MM.1S (cell line): Measurements from ENCODE around the gene UGT1A1.

Experiments used
- DNase-seq: peaks from one replicate; pipeline ENCODE4 v3.0.0-alpha.2; 2015
- H2AFZ ChIP-seq: fragments of 300-600 bp; sonication (generic); 2 replicates; pipeline ENCODE4 v1.6.0; 2016; ENCODE audit warnings: antibody characterized with exemption, low read length
- H3F3A ChIP-seq: fragments of 300-600 bp; sonication (generic); 2 replicates; pipeline ENCODE4 v1.6.1; 2016; ENCODE audit warnings: mild to moderate bottlenecking, antibody characterized with exemption, low read length, moderate library complexity, mixed read lengths; ENCODE audit not compliant: insufficient read depth
- H3K27ac ChIP-seq: fragments of 300-600 bp; sonication (generic); 2 replicates; pipeline ENCODE4 v1.5.1; 2016; ENCODE audit warnings: mild to moderate bottlenecking, low read length
- H3K27me3 ChIP-seq: fragments of 300-600 bp; sonication (generic); replicated peaks from 2 replicates; pipeline ENCODE4 v1.6.0; 2016; ENCODE audit warnings: low read length; ENCODE audit not compliant: insufficient read depth
- H3K36me3 ChIP-seq: fragments of 300-600 bp; sonication (generic); replicated peaks from 2 replicates; pipeline ENCODE4 v1.6.1; 2016; ENCODE audit warnings: mild to moderate bottlenecking, low read length, mixed read lengths; ENCODE audit not compliant: insufficient read depth
- H3K4me1 ChIP-seq: fragments of 300-600 bp; sonication (generic); 2 replicates; pipeline ENCODE4 v1.6.1; 2016; ENCODE audit warnings: low read length, mixed read lengths
- H3K4me2 ChIP-seq: fragments of 300-600 bp; sonication (generic); 2 replicates; pipeline ENCODE4 v1.6.0; 2016; ENCODE audit warnings: low read depth, low read length
- H3K4me3 ChIP-seq: fragments of 300-600 bp; sonication (generic); 2 replicates; pipeline ENCODE4 v1.5.1; 2016; ENCODE audit warnings: low read length, mixed read lengths
- H3K79me2 ChIP-seq: fragments of 300-600 bp; sonication (generic); 2 replicates; pipeline ENCODE4 v1.6.1; 2016; ENCODE audit warnings: mixed run types, low read length, mixed read lengths
- H3K9ac ChIP-seq: fragments of 300-600 bp; sonication (generic); 2 replicates; pipeline ENCODE4 v1.6.1; 2016; ENCODE audit warnings: low read length, mixed read lengths
- H3K9me2 ChIP-seq: fragments of 300-600 bp; sonication (generic); replicated peaks from 2 replicates; pipeline ENCODE4 v1.6.1; 2016; ENCODE audit warnings: mild to moderate bottlenecking, low read length, mixed read lengths; ENCODE audit not compliant: insufficient read depth
- H3K9me3 ChIP-seq: fragments of 300-600 bp; sonication (generic); replicated peaks from 2 replicates; pipeline ENCODE4 v1.6.1; 2016; ENCODE audit warnings: mild to moderate bottlenecking, low read length, mixed read lengths; ENCODE audit not compliant: insufficient read depth
- H4K20me1 ChIP-seq: fragments of 300-600 bp; sonication (generic); 2 replicates; pipeline ENCODE4 v1.6.1; 2016; ENCODE audit warnings: mild to moderate bottlenecking, low read length, moderate library complexity, mixed read lengths; ENCODE audit not compliant: insufficient read depth
- EZH2 ChIP-seq: fragments of 300-600 bp; sonication (generic); optimal IDR thresholded peaks from 2 replicates; pipeline ENCODE3; 2017; ENCODE audit warnings: low read depth, mild to moderate bottlenecking, antibody characterized with exemption, low read length, mixed read lengths
- EZH2phosphoT487 ChIP-seq: fragments of 300-600 bp; sonication (generic); IDR thresholded peaks from 2 replicates; pipeline ENCODE4 v1.6.1; 2018; ENCODE audit warnings: antibody characterized with exemption, low read length
- TF ChIP-seq, protein P1 (sequence below): fragments of 300-600 bp; sonication (generic); IDR thresholded peaks from 2 replicates; pipeline ENCODE4 v1.5.1; 2016; ENCODE audit warnings: antibody characterized with exemption, low read length, mixed read lengths

UGT1A1 gene

GRCh38 chr2:233713262-233713615, 46.8 kb upstream of the UGT1A1 start:
- Histone ChIP-seq H3K4me2 (no peak overlapping the region), H2AFZ (no peak overlapping the region), H3K79me2 (no peaks in the 10 kb centered on the region), H3K9me3 (no peaks in the 10 kb centered on the region), H3K27me3 (no peaks in the 10 kb centered on the region), H3K9me2 (no peaks in the 10 kb centered on the region), H3K36me3 (no peaks in the 10 kb centered on the region), H3K9ac (no peak overlapping the region), H3K4me1 (no peaks in the 10 kb centered on the region), H3F3A (no peaks in the 10 kb centered on the region), H4K20me1 (no peaks in the 10 kb centered on the region), H3K4me3 (no peak overlapping the region), H3K27ac (no peak overlapping the region)
- TF ChIP-seq, protein P1, sequence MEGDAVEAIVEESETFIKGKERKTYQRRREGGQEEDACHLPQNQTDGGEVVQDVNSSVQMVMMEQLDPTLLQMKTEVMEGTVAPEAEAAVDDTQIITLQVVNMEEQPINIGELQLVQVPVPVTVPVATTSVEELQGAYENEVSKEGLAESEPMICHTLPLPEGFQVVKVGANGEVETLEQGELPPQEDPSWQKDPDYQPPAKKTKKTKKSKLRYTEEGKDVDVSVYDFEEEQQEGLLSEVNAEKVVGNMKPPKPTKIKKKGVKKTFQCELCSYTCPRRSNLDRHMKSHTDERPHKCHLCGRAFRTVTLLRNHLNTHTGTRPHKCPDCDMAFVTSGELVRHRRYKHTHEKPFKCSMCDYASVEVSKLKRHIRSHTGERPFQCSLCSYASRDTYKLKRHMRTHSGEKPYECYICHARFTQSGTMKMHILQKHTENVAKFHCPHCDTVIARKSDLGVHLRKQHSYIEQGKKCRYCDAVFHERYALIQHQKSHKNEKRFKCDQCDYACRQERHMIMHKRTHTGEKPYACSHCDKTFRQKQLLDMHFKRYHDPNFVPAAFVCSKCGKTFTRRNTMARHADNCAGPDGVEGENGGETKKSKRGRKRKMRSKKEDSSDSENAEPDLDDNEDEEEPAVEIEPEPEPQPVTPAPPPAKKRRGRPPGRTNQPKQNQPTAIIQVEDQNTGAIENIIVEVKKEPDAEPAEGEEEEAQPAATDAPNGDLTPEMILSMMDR = no peak
- TF ChIP-seq EZH2 = no peak
- TF ChIP-seq EZH2phosphoT487 = no peak
- no peak for DNase-seq

DNA sequence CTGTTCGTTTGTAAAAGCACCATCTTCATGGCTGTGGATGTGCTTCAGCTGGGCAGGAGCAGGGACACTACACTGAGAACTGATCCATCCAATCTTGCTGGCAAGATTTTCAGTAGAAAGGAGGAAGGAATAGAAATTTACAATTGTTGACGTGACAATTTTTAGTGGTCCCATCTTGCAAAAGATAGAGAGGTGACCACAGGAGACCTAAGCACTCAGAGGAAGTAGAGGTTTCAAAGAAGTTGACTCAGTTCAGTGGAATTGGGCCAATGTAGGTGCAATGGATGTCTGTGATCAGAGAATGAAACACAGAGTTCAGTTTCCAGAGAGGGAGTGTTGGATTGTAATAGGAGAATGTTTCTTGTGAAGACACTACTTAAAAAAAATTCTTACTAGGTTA, 45.9 kb upstream of the UGT1A1 start:
- Histone ChIP-seq H3K36me3 (no peaks in the 10 kb centered on the region), H3K9me2 (no peaks in the 10 kb centered on the region), H3K27me3 (no peaks in the 10 kb centered on the region), H4K20me1 (no peaks in the 10 kb centered on the region), H3K4me2 (no peak overlapping the region), H2AFZ (no peak overlapping the region), H3K4me1 (no peaks in the 10 kb centered on the region), H3F3A (no peaks in the 10 kb centered on the region), H3K9me3 (no peaks in the 10 kb centered on the region), H3K9ac (no peak overlapping the region), H3K4me3 (no peak overlapping the region), H3K79me2 (no peaks in the 10 kb centered on the region), H3K27ac (no peak overlapping the region)
- TF ChIP-seq, protein P1 = no peak
- no peak for TF ChIP-seq EZH2phosphoT487
- TF ChIP-seq EZH2 = no peak
- DNase-seq = no peak

- Histone ChIP-seq H2AFZ (no peak within 1 kb of the TSS), H3K27me3 (no peaks in the 10 kb centered on the region), H4K20me1 (no peaks in the 10 kb centered on the region), H3F3A (no peaks in the 10 kb centered on the region), H3K27ac (no peak within 1 kb of the TSS), H3K4me3 (no peak within 1 kb of the TSS), H3K4me1 (no peaks in the 10 kb centered on the region), H3K79me2 (no peaks in the 10 kb centered on the region), H3K9ac (no peak within 1 kb of the TSS), H3K36me3 (no peaks in the 10 kb centered on the region), H3K4me2 (no peak within 1 kb of the TSS), H3K9me3 (no peaks in the 10 kb centered on the region), H3K9me2 (no peaks in the 10 kb centered on the region)
- no peak for DNase-seq
- TF ChIP-seq EZH2phosphoT487 (no peak), EZH2 (no peak)
- TF ChIP-seq, protein P1 = no peak
These were observed 41.5 kb upstream of the UGT1A1 start, which contains the start of gene UGT1A4 for GRCh38 chr2:233718552-233718951. Gene UGT1A4, plus strand, starts transcription at chr2:233718736. Its CDS starts 85 bp downstream, at chr2:233718821.
